CD4-positive, CD25-positive, alpha-beta regulatory T cell (primary cell): ENCODE measurements around the gene CHST11. TPM values are rescaled to one million over a fixed set of nuclear protein-coding genes. Genes with fewer than 3 reads are reported as not detected.

Experiments used
- ATAC-seq, 2 donors: fragments of 150-1000 bp; cut with Tn5 transposase; one replicate each; pipeline ENCODE4 v1.10.0; 2021; ENCODE audit warnings: low read depth in 2 of 2, moderate number of reproducible peaks in 2 of 2, moderate library complexity in 1 of 2
- DNase-seq, 3 donors: peaks; one replicate each; pipeline versions ENCODE4 v3.0.0 to v3.0.0-alpha.2; 2012 to 2022; ENCODE audit warnings: mixed read lengths in 1 of 3
- H3K27ac ChIP-seq: one replicate; pipeline ENCODE4 v1.7.0; 2013; ENCODE audit warnings: mild to moderate bottlenecking, low read length; ENCODE audit not compliant: insufficient read depth, poor library complexity, severe bottlenecking
- H3K27me3 ChIP-seq: one replicate; pipeline ENCODE4 v1.7.0; 2013; ENCODE audit warnings: low read length; ENCODE audit not compliant: control insufficient read depth, insufficient read depth
- H3K36me3 ChIP-seq: one replicate; pipeline ENCODE4 v1.7.0; 2013; ENCODE audit warnings: mild to moderate bottlenecking, low read length, moderate library complexity; ENCODE audit not compliant: control insufficient read depth, insufficient read depth
- H3K4me1 ChIP-seq: 2 replicates; pipeline ENCODE4 v1.7.0; 2013; ENCODE audit warnings: mild to moderate bottlenecking, low read length; ENCODE audit not compliant: insufficient read depth, control insufficient read depth, poor library complexity, severe bottlenecking
- H3K4me3 ChIP-seq: one replicate; pipeline ENCODE4 v1.7.0; 2013; ENCODE audit warnings: low read depth, mild to moderate bottlenecking, low read length, moderate library complexity
- H3K9me3 ChIP-seq, 2 experiments: 1 replicate in 1 of 2; 2 replicates in 1 of 2; pipeline ENCODE4 v1.7.0; 2013; ENCODE audit warnings: low read length in 2 of 2, mild to moderate bottlenecking in 1 of 2, moderate library complexity in 1 of 2; ENCODE audit not compliant: control insufficient read depth in 2 of 2
- H3K27ac Mint-ChIP-seq, 3 donors: one replicate each; pipeline ENCODE4 v1.8.0; 2020 to 2022; ENCODE audit warnings: mild to moderate bottlenecking in 3 of 3, mixed read lengths in 3 of 3, moderate library complexity in 2 of 3
- H3K27me3 Mint-ChIP-seq: one replicate; pipeline ENCODE4 v1.8.0; 2022; ENCODE audit warnings: mild to moderate bottlenecking, mixed read lengths
- H3K36me3 Mint-ChIP-seq: one replicate; pipeline ENCODE4 v1.8.0; 2020; ENCODE audit warnings: mixed read lengths
- H3K4me1 Mint-ChIP-seq, 4 donors: one replicate each; pipeline ENCODE4 v1.8.0; 2020 to 2022; ENCODE audit warnings: mixed read lengths in 4 of 4, mild to moderate bottlenecking in 1 of 4
- H3K4me3 Mint-ChIP-seq, 4 donors: one replicate each; pipeline ENCODE4 v1.8.0; 2020 to 2022; ENCODE audit warnings: mild to moderate bottlenecking in 4 of 4, mixed read lengths in 4 of 4, moderate library complexity in 3 of 4
- H3K9me3 Mint-ChIP-seq, 7 donors: one replicate each; pipeline ENCODE4 v1.8.0; 2020 to 2022; ENCODE audit warnings: mixed read lengths in 7 of 7, mild to moderate bottlenecking in 3 of 7, moderate library complexity in 2 of 7
- polyA plus RNA-seq, 4 donors: library from polyadenylated mRNA; unstranded; fragments of 300-500 nt; fragmentation: Illumina TruSeq; gene quantifications; one replicate each; pipeline ENCODE4 v1.2.3, GENCODE V29; 2021
- total RNA-seq: library from RNA; stranded (reverse); gene quantifications from one replicate; pipeline ENCODE4 v1.2.3, GENCODE V29; 2022

CHST11 gene
- total and polyA plus RNA-seq, 5 donors from 2014 or later, result 70.2 to 192 (median 105) TPM

DNA sequence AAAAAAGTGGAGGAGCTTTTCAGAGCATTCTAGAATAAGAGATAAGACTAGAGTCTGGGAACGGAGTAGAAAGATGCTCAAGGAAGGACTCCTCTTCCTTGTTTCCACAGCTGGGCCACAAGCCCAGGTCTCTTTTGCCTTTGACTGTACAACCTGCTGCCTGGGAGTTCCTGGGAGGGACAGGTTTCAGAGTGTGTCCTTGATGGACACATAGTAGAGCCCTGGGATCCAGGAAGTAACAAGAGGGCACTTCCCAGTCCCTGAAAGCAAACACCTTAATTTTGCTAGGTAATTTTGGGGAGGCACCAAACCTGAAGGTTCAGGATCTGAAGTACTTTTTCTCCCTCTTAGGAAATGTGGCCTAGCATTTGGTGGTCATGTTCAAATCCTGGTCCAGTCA is 44.4 kb downstream of the CHST11 start:
- no peaks in the 10 kb centered on the region for H3K27me3 ChIP-seq
- peaks cover 3% of the 10 kb centered on the region for H3K36me3 ChIP-seq
- H3K27ac ChIP-seq, result no peak overlapping the region
- Mint-ChIP-seq H3K4me3 (peak overlapping the region in 2 of 4 donors; percentile 35 to 89), H3K27ac (peak overlapping the region in 1 of 3 donors; percentile 98), H3K9me3 (no peaks in the 10 kb centered on the region), H3K27me3 (no peaks in the 10 kb centered on the region), H3K4me1 (peaks cover 47 to 100% (median 85%) of the 10 kb centered on the region in 4 donors), H3K36me3 (peaks cover 19% of the 10 kb centered on the region)
- ATAC-seq (no peak), DNase-seq (no peak)
- peaks cover 95% of the 10 kb centered on the region for H3K4me1 ChIP-seq
- H3K9me3 ChIP-seq, result no peaks in the 10 kb centered on the region
- peak overlapping the region; percentile 26 for H3K4me3 ChIP-seq

DNA sequence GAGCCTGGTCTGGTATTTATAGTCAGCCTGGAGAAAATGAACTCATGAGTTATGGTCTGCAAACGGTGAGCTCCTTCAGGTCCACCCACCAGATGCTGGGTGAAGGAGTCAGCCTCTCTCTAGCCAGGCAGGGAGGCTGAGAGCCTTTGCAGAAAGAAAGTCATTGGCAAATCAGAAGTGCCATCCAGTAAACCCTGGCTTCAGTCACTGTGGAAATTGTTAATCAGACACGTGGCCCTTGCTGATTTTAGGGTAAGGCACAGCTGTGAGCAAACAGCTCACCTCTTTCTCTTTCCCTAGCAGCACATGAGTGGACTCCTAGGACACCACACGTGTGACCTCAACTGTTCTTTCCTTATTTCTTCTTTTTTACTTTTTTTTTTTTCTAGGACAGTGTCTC is 44.9 kb downstream of the CHST11 start:
- peaks cover 19% of the 10 kb centered on the region for H3K36me3 Mint-ChIP-seq
- ATAC-seq, result no peak
- H3K9me3 Mint-ChIP-seq, result no peaks in the 10 kb centered on the region
- peak overlapping the region; percentile 59 to 98 (median 71) for H3K27ac Mint-ChIP-seq
- Histone ChIP-seq H3K4me1 (peaks cover 90% of the 10 kb centered on the region), H3K9me3 (no peaks in the 10 kb centered on the region), H3K27me3 (no peaks in the 10 kb centered on the region), H3K27ac (no peak overlapping the region), H3K36me3 (peaks cover 3% of the 10 kb centered on the region), H3K4me3 (peak overlapping the region; percentile 9)
- no peak for DNase-seq
- peak overlapping the region in 2 of 4 donors; percentile 15 to 26 for H3K4me3 Mint-ChIP-seq
- H3K4me1 Mint-ChIP-seq, result peaks cover 47 to 100% (median 88%) of the 10 kb centered on the region in 4 donors
- no peaks in the 10 kb centered on the region for H3K27me3 Mint-ChIP-seq

DNA sequence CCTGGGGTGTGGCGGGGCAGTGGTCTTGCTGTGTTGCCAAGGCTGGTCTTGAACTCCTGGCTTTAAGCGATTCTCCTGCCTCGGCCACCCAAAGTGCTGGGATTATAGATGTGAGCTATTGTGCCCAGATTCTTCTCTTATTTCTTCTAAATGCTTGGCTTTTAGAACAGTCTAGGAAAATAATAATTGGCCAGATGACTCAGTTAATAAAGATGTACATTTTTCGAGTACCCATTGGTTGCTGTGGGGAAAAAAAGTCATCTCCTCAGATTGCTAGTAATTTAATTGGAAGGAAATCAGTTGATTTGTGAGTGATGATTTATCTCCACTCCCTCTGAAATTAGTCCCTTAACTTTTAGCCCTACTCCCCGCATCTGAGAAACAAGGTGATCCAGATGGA is 45.5 kb downstream of the CHST11 start:
- no peaks in the 10 kb centered on the region for H3K9me3 Mint-ChIP-seq
- H3K36me3 Mint-ChIP-seq, result peaks cover 15% of the 10 kb centered on the region
- Histone ChIP-seq H3K9me3 (no peaks in the 10 kb centered on the region), H3K4me1 (peaks cover 89% of the 10 kb centered on the region), H3K36me3 (peaks cover 3% of the 10 kb centered on the region), H3K4me3 (no peak overlapping the region), H3K27me3 (no peaks in the 10 kb centered on the region), H3K27ac (no peak overlapping the region)
- H3K4me1 Mint-ChIP-seq, result peaks cover 42 to 100% (median 86%) of the 10 kb centered on the region in 4 donors
- no peak for ATAC-seq
- no peak for DNase-seq
- H3K4me3 Mint-ChIP-seq, result peak overlapping the region in 3 of 4 donors; percentile 23 to 34 (median 26)
- no peaks in the 10 kb centered on the region for H3K27me3 Mint-ChIP-seq
- peak overlapping the region; percentile 69 to 98 (median 71) for H3K27ac Mint-ChIP-seq

DNA sequence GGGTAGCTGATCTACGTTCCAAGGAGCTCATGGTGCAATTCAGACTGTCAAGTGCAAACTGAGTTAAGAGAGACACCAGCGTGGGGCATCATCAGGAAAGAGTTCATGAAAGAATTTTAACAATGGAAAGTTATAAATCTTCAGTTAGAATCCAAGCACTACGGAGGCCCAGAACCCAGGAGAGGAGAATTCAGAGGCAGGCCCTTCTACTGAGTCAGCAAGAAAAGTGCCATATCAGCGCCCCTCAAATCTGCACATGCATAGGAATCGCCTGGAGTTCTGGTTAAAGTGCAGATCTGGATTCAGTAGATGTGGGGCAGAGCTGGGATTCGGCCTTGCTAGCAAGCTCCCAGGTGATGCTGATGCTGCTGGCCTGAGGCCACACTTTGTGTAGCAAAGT is 45.9 kb downstream of the CHST11 start:
- no peaks in the 10 kb centered on the region for H3K27me3 Mint-ChIP-seq
- ATAC-seq (no peak), DNase-seq (no peak)

GRCh38 chr12:104503191-104503590 is 46.4 kb downstream of the CHST11 start:
- H3K27me3 Mint-ChIP-seq, result no peaks in the 10 kb centered on the region
- peak overlapping the region in 3 of 4 donors; percentile 1 to 57 (median 34) for H3K4me3 Mint-ChIP-seq
- Histone ChIP-seq H3K9me3 (no peaks in the 10 kb centered on the region), H3K4me3 (peak overlapping the region; percentile 27), H3K27me3 (no peaks in the 10 kb centered on the region), H3K27ac (no peak overlapping the region), H3K4me1 (peaks cover 88% of the 10 kb centered on the region), H3K36me3 (peaks cover 8% of the 10 kb centered on the region)
- H3K36me3 Mint-ChIP-seq, result peaks cover 21% of the 10 kb centered on the region
- H3K27ac Mint-ChIP-seq, result peak overlapping the region; percentile 66 to 98 (median 91)
- DNase-seq (peak in 1 of 3 donors; percentile 38), ATAC-seq (no peak)
- no peaks in the 10 kb centered on the region for H3K9me3 Mint-ChIP-seq
- peaks cover 37 to 100% (median 87%) of the 10 kb centered on the region in 4 donors for H3K4me1 Mint-ChIP-seq

More for the DNA sequence above, 45.9 kb downstream of the CHST11 start:
- Histone ChIP-seq H3K4me1 (peaks cover 88% of the 10 kb centered on the region), H3K27me3 (no peaks in the 10 kb centered on the region), H3K9me3 (no peaks in the 10 kb centered on the region), H3K36me3 (peaks cover 3% of the 10 kb centered on the region), H3K4me3 (peak overlapping the region; percentile 27), H3K27ac (no peak overlapping the region)
- Mint-ChIP-seq H3K4me1 (peaks cover 38 to 100% (median 85%) of the 10 kb centered on the region in 4 donors), H3K27ac (peak overlapping the region; percentile 69 to 98 (median 91)), H3K36me3 (peaks cover 17% of the 10 kb centered on the region), H3K9me3 (no peaks in the 10 kb centered on the region), H3K4me3 (peak overlapping the region; percentile 1 to 54 (median 28))

DNA sequence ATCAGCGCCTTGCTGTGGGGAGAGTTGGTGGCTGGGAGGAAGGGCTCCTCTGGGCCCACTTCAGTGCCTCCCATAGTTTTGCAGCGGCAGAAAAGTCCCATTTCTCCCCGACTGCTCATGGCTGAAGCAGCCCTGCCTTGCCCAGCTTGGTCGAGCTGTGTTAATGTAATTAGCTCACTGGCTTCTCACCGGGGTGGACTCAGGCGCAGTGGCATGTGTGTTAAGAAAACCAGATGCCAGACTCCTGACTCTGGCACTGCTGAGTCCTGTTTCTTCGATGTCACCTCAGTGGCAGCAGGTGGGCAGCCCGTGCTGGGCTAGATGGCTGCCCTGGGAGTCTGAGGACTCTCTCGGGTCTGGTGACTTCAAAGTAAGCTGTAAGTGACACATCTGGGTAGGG is 47.4 kb downstream of the CHST11 start:
- no peak overlapping the region for H3K4me3 ChIP-seq
- no peaks in the 10 kb centered on the region for H3K27me3 ChIP-seq
- no peaks in the 10 kb centered on the region for H3K9me3 ChIP-seq
- peaks cover 86% of the 10 kb centered on the region for H3K4me1 ChIP-seq
- H3K9me3 Mint-ChIP-seq, result peaks cover 0 to 3% (median 0%) of the 10 kb centered on the region in 7 donors
- peaks cover 37 to 100% (median 88%) of the 10 kb centered on the region in 4 donors for H3K4me1 Mint-ChIP-seq
- H3K36me3 ChIP-seq, result peaks cover 9% of the 10 kb centered on the region
- H3K27ac Mint-ChIP-seq, result peak overlapping the region; percentile 42 to 94 (median 51)
- DNase-seq (no peak), ATAC-seq (no peak)
- no peaks in the 10 kb centered on the region for H3K27me3 Mint-ChIP-seq
- peak overlapping the region in 2 of 4 donors; percentile 15 to 50 for H3K4me3 Mint-ChIP-seq
- H3K36me3 Mint-ChIP-seq, result peaks cover 27% of the 10 kb centered on the region
- H3K27ac ChIP-seq, result no peak overlapping the region

GRCh38 chr12:104505095-104505818 is 48.5 kb downstream of the CHST11 start:
- Mint-ChIP-seq H3K9me3 (peaks cover 0 to 3% (median 0%) of the 10 kb centered on the region in 7 donors), H3K27me3 (no peaks in the 10 kb centered on the region), H3K4me1 (peaks cover 39 to 100% (median 88%) of the 10 kb centered on the region in 4 donors), H3K27ac (peak overlapping the region; percentile 42 to 53 (median 51)), H3K4me3 (peak overlapping the region in 1 of 4 donors; percentile 50), H3K36me3 (peaks cover 30% of the 10 kb centered on the region)
- Histone ChIP-seq H3K4me1 (peaks cover 86% of the 10 kb centered on the region), H3K9me3 (no peaks in the 10 kb centered on the region), H3K4me3 (no peak overlapping the region), H3K27me3 (no peaks in the 10 kb centered on the region), H3K36me3 (peaks cover 9% of the 10 kb centered on the region), H3K27ac (no peak overlapping the region)
- no peak for DNase-seq
- ATAC-seq, result peak; percentile 13 to 32
